Measurements from ENCODE around the gene MYO1D. TPM values are rescaled to one million over a fixed set of nuclear protein-coding genes. Genes with fewer than 3 reads are reported as not detected.

Gene MYO1D
- total RNA-seq, 1 experiment from 2014 or later: 40.8 TPM

DNA sequence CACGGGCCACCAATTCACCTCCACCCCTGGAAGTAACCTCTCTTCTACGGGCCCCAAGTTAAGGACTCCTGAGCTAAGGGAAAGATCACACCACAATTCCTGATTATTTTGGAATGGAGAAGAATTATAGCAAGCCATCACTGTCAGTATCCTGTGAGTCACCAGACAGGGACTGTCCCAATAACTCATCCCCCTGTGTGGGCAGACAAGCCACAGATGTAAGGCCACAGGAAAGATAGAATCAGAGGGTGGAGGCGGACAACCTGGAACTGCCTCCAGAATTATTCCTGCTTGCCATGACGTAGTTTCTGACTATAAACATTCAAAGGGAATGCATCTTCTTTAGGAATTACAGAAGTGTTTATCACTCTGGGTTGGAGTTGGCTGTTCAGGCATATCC lies 5.8 kb upstream of the MYO1D start:
- Histone ChIP-seq H3K27ac (no peak overlapping the region), H3K9me2 (ENCODE audit: insufficient read depth) (no peaks in the 10 kb centered on the region), H3K9me3 (ENCODE audit: insufficient read depth, low read depth) (no peaks in the 10 kb centered on the region), H3K4me3 (no peak overlapping the region), H3K27me3 (ENCODE audit: insufficient read depth, low read depth) (no peaks in the 10 kb centered on the region; the same call in 1 of the 2 replicates), H3K4me1 (replicated peaks; ENCODE audit: insufficient read depth) (peaks cover 1% of the 10 kb centered on the region; the same call in 1 of the 2 replicates), H3K79me2 (ENCODE audit: low read depth) (no peaks in the 10 kb centered on the region), H3F3A (ENCODE audit: insufficient read depth, low read depth) (no peaks in the 10 kb centered on the region), H3K36me3 (ENCODE audit: low read depth) (no peaks in the 10 kb centered on the region), H3K4me2 (no peak overlapping the region), H2AFZ (no peak overlapping the region), H4K20me1 (ENCODE audit: insufficient read depth) (no peaks in the 10 kb centered on the region)
- CTCF ChIA-PET: no interaction called here
- no TSS peak for BruUV-seq (replicated peaks)
- POLR2A ChIA-PET (ENCODE audit: unreplicated experiment): no interaction called here
- TF ChIP-seq EZH2 (IDR thresholded peaks at IDR 0.05; ENCODE audit: low read depth): no peak
- TF ChIP-seq, protein P1, sequence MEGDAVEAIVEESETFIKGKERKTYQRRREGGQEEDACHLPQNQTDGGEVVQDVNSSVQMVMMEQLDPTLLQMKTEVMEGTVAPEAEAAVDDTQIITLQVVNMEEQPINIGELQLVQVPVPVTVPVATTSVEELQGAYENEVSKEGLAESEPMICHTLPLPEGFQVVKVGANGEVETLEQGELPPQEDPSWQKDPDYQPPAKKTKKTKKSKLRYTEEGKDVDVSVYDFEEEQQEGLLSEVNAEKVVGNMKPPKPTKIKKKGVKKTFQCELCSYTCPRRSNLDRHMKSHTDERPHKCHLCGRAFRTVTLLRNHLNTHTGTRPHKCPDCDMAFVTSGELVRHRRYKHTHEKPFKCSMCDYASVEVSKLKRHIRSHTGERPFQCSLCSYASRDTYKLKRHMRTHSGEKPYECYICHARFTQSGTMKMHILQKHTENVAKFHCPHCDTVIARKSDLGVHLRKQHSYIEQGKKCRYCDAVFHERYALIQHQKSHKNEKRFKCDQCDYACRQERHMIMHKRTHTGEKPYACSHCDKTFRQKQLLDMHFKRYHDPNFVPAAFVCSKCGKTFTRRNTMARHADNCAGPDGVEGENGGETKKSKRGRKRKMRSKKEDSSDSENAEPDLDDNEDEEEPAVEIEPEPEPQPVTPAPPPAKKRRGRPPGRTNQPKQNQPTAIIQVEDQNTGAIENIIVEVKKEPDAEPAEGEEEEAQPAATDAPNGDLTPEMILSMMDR (conservative IDR thresholded peaks at IDR 0.05): no peak
- intact Hi-C loops (cut with micrococcal nuclease; ENCODE audit: unreplicated experiment): no loop called here
- no peak for DNase-seq

DNA sequence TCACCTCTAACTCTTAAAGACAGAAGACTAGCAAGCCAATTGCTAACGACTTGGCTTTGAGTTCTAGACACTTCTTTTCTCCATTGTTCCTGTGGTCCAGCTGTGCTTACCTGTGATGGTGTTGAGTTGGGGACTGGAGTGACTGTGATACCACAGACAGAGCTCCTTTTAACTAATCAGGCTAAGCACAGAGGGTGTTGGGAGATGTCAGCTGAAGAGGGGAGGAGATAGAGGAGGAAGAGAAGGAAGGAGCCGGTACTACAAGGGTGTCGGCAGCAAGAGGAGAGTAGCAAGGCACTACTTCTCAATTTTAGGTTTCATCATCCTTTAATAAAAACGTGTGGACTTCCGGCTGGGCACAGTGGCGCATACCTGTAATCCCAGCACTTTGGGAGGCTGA lies 5.1 kb upstream of the MYO1D start:
- H2AFZ ChIP-seq: no peak overlapping the region

DNA sequence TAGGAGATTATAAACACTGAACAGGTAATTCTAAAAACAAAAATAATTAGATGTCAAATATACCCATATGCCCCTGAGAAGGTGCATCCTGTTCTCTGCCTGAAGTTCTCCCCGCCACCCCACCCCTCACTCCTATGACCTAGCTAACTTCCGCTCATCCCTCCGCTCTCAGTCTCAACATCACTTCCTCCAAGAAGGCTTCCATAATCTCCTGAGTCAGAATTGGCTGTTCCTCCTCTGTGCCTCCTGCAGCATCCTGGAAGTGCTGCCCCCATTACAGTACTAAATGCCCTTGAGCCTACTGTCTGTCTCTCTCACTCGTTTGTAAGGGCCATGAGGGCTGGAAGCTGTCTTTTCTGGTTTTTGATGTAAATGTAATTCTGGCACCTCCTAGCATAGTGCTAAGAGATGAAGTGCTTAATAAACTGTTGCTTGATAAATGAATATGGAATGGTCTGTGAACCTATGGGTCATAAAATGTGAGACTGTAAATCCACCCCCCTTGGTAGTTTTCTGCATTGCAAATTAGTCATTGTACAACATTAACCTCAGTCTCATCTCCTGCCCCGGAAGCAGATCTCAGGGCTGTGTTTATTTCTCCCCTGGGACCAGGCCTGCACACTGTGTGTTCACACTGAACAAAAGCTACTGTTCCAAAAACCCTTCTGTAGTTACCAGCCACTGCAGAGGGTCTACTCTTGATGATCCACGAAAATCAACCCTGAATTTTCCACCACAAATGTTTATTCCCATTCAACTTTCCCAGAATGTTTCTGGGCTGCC lies 3.9 kb upstream of the MYO1D start:
- Histone ChIP-seq H2AFZ (no peak overlapping the region), H3F3A (ENCODE audit: insufficient read depth, low read depth) (peaks cover 3% of the 10 kb centered on the region; the same call in 1 of the 2 replicates), H3K4me3 (no peak overlapping the region), H3K4me1 (replicated peaks; ENCODE audit: insufficient read depth) (peaks cover 6% of the 10 kb centered on the region), H3K4me2 (no peak overlapping the region), H3K27ac (no peak overlapping the region), H3K9me2 (ENCODE audit: insufficient read depth) (no peaks in the 10 kb centered on the region), H3K9me3 (ENCODE audit: insufficient read depth, low read depth) (no peaks in the 10 kb centered on the region), H3K79me2 (ENCODE audit: low read depth) (0 out of 2 replicates have a peak, but pooled peaks cover under 1% of the 10 kb centered on the region), H3K36me3 (ENCODE audit: low read depth) (no peaks in the 10 kb centered on the region), H4K20me1 (ENCODE audit: insufficient read depth) (no peaks in the 10 kb centered on the region), H3K27me3 (ENCODE audit: insufficient read depth, low read depth) (no peaks in the 10 kb centered on the region; the same call in 1 of the 2 replicates)
- TF ChIP-seq, protein P1 (conservative IDR thresholded peaks at IDR 0.05): no peak
- no peak for TF ChIP-seq EZH2 (IDR thresholded peaks at IDR 0.05; ENCODE audit: low read depth)
- DNase-seq: no peak
- POLR2A ChIA-PET (ENCODE audit: unreplicated experiment): no interaction called here
- intact Hi-C loops (cut with micrococcal nuclease; ENCODE audit: unreplicated experiment): no loop called here
- BruUV-seq (replicated peaks): no TSS peak
- CTCF ChIA-PET: interaction anchor here (0.7 kb wide), 1 partner anchor 93 kb away, joined by 6 read pairs; no protein-coding TSS in a partner anchor

More for the DNA sequence above, 5.1 kb upstream of the MYO1D start:
- Histone ChIP-seq H3K79me2 (ENCODE audit: low read depth) (no peaks in the 10 kb centered on the region), H4K20me1 (ENCODE audit: insufficient read depth) (no peaks in the 10 kb centered on the region), H3K4me3 (no peak overlapping the region), H3K27me3 (ENCODE audit: insufficient read depth, low read depth) (no peaks in the 10 kb centered on the region; the same call in 1 of the 2 replicates), H3K4me1 (replicated peaks; ENCODE audit: insufficient read depth) (peaks cover 5% of the 10 kb centered on the region), H3K36me3 (ENCODE audit: low read depth) (no peaks in the 10 kb centered on the region), H3K27ac (no peak overlapping the region), H3F3A (ENCODE audit: insufficient read depth, low read depth) (no peaks in the 10 kb centered on the region), H3K9me3 (ENCODE audit: insufficient read depth, low read depth) (no peaks in the 10 kb centered on the region), H3K9me2 (ENCODE audit: insufficient read depth) (no peaks in the 10 kb centered on the region), H3K4me2 (no peak overlapping the region)
- CTCF ChIA-PET: no interaction called here
- BruUV-seq (replicated peaks): no TSS peak
- intact Hi-C loops (cut with micrococcal nuclease; ENCODE audit: unreplicated experiment): no loop called here
- TF ChIP-seq, protein P1 (conservative IDR thresholded peaks at IDR 0.05): no peak
- no peak for TF ChIP-seq EZH2 (IDR thresholded peaks at IDR 0.05; ENCODE audit: low read depth)
- DNase-seq: no peak
- POLR2A ChIA-PET (ENCODE audit: unreplicated experiment): no interaction called here
